PFSK-1 (cell line): ENCODE results near the gene ZNF556.

ENCODE experiments used
- FOXP2 ChIP-seq: optimal IDR thresholded peaks from 2 replicates; pipeline ENCODE3; 2011; ENCODE audit warnings: borderline replicate concordance, control low read depth, inconsistent platforms; ENCODE audit not compliant: insufficient read depth; ENCODE audit errors: extremely low read length, extremely low read depth
- POLR2AphosphoS5 ChIP-seq: IDR thresholded peaks from 2 replicates; pipeline ENCODE4 v1.6.1; 2012; ENCODE audit warnings: low read depth, mild to moderate bottlenecking, control low read depth, low read length, moderate library complexity
- SIN3A ChIP-seq: IDR thresholded peaks from 2 replicates; pipeline ENCODE4 v1.6.1; 2012; ENCODE audit warnings: mild to moderate bottlenecking, low read length, moderate library complexity, borderline replicate concordance; ENCODE audit not compliant: insufficient read depth
- TAF1 ChIP-seq: IDR thresholded peaks from 2 replicates; pipeline ENCODE4 v1.6.1; 2012; ENCODE audit warnings: low read length, control low read depth, borderline replicate concordance; ENCODE audit not compliant: insufficient read depth
- TF ChIP-seq, protein P1 (sequence below), 2 experiments: IDR thresholded peaks; 2 replicates each; pipeline versions ENCODE4 v1.6.1 to v1.8.0; 2011 to 2012; ENCODE audit warnings: low read depth in 2 of 2, low read length in 2 of 2, control low read depth in 1 of 2, inconsistent platforms in 1 of 2, mild to moderate bottlenecking in 1 of 2, moderate library complexity in 1 of 2; ENCODE audit not compliant: insufficient read depth in 1 of 2

The ZNF556 gene

DNA sequence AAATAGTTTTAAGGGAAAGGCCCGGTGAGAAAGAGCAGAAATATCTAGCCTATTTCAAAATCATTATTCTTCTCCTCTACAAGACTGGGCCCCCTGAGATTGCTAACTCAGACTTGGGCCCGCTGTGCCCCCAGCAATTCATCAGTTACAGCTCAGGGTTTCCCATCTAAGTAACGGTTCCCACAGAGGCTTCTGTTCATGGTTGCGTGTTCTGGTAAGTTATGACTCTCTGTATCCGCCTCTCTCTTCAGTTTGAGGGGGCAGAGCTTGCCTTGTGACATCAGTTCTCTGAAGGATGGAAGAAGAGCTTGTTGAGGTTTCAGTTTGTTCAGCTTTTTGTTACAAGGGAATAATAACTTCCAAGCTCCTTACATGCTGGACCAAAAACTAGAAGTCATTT is 45.2 kb downstream of the ZNF556 start:
- TF ChIP-seq, protein P1, sequence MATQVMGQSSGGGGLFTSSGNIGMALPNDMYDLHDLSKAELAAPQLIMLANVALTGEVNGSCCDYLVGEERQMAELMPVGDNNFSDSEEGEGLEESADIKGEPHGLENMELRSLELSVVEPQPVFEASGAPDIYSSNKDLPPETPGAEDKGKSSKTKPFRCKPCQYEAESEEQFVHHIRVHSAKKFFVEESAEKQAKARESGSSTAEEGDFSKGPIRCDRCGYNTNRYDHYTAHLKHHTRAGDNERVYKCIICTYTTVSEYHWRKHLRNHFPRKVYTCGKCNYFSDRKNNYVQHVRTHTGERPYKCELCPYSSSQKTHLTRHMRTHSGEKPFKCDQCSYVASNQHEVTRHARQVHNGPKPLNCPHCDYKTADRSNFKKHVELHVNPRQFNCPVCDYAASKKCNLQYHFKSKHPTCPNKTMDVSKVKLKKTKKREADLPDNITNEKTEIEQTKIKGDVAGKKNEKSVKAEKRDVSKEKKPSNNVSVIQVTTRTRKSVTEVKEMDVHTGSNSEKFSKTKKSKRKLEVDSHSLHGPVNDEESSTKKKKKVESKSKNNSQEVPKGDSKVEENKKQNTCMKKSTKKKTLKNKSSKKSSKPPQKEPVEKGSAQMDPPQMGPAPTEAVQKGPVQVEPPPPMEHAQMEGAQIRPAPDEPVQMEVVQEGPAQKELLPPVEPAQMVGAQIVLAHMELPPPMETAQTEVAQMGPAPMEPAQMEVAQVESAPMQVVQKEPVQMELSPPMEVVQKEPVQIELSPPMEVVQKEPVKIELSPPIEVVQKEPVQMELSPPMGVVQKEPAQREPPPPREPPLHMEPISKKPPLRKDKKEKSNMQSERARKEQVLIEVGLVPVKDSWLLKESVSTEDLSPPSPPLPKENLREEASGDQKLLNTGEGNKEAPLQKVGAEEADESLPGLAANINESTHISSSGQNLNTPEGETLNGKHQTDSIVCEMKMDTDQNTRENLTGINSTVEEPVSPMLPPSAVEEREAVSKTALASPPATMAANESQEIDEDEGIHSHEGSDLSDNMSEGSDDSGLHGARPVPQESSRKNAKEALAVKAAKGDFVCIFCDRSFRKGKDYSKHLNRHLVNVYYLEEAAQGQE (IDR thresholded peaks at IDR 0.05; ENCODE audit: insufficient read depth in 1 of 2, low read depth in 2 of 2, low read length in 2 of 2): no peak
- no peak for TF ChIP-seq SIN3A
- TF ChIP-seq POLR2AphosphoS5: no peak
- TF ChIP-seq FOXP2: no peak
- TF ChIP-seq TAF1: no peak

DNA sequence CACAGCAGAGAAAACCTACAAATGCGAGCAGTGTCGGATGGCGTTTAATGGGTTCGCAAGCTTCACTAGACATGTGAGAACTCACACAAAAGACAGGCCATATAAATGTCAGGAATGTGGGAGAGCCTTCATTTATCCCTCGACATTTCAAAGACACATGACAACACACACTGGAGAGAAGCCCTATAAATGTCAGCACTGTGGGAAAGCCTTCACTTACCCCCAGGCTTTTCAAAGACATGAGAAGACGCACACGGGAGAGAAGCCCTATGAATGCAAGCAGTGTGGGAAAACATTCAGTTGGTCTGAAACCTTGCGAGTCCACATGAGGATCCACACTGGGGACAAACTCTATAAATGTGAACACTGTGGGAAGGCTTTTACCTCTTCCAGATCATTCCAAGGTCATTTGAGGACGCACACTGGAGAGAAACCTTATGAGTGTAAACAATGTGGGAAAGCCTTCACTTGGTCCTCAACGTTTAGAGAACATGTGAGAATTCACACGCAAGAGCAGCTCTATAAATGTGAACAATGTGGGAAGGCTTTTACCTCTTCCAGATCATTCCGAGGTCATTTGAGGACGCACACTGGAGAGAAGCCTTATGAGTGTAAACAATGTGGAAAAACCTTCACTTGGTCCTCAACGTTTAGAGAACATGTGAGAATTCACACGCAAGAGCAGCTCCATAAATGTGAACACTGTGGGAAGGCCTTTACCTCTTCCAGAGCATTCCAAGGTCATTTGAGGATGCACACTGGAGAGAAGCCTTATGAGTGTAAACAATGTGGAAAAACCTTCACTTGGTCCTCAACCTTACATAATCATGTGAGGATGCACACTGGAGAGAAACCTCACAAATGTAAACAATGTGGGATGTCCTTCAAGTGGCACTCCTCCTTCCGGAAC is 50.4 kb downstream of the ZNF556 start:
- TF ChIP-seq, protein P1 (IDR thresholded peaks at IDR 0.05; ENCODE audit: insufficient read depth in 1 of 2, low read depth in 2 of 2, low read length in 2 of 2): no peak
- TF ChIP-seq FOXP2 (no peak), TAF1 (no peak), POLR2AphosphoS5 (no peak), SIN3A (no peak)

DNA sequence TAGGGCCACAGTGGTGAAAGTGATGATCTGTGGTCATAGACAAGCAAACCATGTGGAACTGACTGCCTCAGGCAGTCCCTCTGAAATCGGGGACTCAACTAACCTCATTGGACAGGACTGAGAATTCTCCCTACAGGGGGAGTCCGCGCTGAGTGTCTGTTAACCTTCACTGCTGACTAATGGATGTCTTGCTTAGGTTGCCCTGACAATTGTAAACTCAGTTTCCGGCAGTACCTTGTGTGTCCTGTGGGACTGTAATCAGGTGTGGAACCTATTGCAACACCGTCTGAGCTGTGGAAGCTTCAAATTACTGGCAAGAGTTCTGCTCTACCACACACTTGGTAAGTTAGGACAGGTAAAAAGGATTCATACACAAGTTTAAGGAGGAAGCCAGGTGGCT is 55.9 kb downstream of the ZNF556 start:
- no peak for TF ChIP-seq FOXP2
- TF ChIP-seq TAF1: no peak
- no peak for TF ChIP-seq POLR2AphosphoS5
- TF ChIP-seq SIN3A: no peak
- TF ChIP-seq, protein P1 (IDR thresholded peaks at IDR 0.05; ENCODE audit: insufficient read depth in 1 of 2, low read depth in 2 of 2, low read length in 2 of 2): no peak

DNA sequence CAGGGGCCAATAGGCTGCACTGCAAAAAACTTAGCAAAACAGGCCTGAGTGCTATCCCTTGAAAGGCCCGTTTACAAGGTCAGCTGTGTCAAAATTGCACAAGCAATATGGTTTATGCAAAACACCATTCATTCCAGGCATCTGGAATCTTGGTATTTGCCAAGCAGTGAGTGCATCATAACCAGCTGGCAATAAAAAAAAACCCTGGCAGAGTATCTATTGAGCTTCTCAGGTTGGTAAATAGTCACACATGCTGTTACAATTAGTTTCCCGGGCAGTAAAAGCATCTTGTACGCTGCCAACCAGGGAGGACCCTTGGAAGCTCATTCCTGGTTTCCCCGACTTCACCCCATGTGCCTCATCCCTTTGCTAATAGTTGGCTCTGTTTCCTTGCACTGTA is 56.4 kb downstream of the ZNF556 start:
- no peak for TF ChIP-seq SIN3A
- no peak for TF ChIP-seq FOXP2
- TF ChIP-seq POLR2AphosphoS5: no peak
- no peak for TF ChIP-seq TAF1
- TF ChIP-seq, protein P1 (IDR thresholded peaks at IDR 0.05; ENCODE audit: insufficient read depth in 1 of 2, low read depth in 2 of 2, low read length in 2 of 2): no peak
